ENCODE measurements around the gene ZNF827.

The ZNF827 gene, protein sequence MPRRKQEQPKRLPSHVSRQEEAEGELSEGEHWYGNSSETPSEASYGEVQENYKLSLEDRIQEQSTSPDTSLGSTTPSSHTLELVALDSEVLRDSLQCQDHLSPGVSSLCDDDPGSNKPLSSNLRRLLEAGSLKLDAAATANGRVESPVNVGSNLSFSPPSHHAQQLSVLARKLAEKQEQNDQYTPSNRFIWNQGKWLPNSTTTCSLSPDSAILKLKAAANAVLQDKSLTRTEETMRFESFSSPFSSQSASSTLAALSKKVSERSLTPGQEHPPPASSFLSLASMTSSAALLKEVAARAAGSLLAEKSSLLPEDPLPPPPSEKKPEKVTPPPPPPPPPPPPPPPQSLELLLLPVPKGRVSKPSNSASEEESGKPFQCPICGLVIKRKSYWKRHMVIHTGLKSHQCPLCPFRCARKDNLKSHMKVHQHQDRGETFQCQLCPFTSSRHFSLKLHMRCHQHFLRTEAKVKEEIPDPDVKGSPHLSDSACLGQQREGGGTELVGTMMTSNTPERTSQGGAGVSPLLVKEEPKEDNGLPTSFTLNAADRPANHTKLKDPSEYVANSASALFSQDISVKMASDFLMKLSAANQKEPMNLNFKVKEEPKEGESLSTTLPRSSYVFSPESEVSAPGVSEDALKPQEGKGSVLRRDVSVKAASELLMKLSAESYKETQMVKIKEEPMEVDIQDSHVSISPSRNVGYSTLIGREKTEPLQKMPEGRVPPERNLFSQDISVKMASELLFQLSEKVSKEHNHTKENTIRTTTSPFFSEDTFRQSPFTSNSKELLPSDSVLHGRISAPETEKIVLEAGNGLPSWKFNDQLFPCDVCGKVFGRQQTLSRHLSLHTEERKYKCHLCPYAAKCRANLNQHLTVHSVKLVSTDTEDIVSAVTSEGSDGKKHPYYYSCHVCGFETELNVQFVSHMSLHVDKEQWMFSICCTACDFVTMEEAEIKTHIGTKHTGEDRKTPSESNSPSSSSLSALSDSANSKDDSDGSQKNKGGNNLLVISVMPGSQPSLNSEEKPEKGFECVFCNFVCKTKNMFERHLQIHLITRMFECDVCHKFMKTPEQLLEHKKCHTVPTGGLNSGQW

DNA sequence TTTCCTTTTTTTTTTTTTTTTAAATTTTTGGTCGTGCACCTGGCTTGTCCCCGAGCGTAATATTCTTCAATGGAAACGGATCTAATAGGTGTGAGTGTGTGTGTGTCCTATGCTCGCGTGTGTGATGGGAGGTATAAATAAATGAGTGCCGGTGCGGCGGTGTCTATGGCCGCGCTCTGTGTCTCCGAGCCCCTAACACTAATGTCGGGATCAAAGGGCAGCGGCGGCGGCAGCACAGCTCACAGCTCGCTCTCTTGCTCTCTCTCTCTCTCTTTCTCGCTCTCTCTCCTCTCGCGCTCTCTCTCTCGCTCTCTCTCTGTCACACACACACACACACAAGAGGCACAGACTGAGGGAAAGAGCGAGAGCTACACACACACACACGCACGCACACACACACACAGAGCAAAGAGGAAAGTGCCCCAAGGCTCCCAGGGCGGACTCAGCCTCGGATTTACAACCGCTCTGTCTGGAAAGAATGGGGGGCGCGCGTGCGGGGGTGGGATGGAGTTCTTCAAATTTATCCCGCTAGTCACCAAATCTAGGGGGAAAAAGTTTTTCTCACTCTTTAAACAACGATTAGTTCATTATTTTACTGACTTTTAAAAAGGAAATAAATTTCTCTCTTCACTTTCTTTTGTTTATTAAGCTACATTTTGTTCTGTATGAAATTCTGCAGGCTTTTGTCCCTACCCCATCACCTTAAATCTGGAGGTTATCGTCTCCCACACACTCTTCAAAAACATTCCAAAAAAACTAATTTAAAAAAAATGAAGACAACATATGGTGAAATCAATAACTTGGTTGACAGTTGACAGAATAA, at the start of gene ZNF827:
Gene ZNF827 (minus strand): TSS at position 206 of the 823 bp plus-strand sequence. CDS start 416 bp downstream, outside the sequence.
- DNase-seq (ENCODE audit: insufficient read length, low spot score) (no peak), FAIRE-seq (no peak)
- no peak for TF ChIP-seq CTCF (IDR thresholded peaks at IDR 0.05; ENCODE audit: insufficient read depth, missing control alignments)

GRCh38 chr4:145984563-145984962, 45.9 kb upstream of the ZNF827 start:
- no peak for FAIRE-seq
- DNase-seq (ENCODE audit: insufficient read length, low spot score), result no peak
- TF ChIP-seq CTCF (IDR thresholded peaks at IDR 0.05; ENCODE audit: insufficient read depth, missing control alignments), result no peak

GRCh38 chr4:145982791-145983190, 44.2 kb upstream of the ZNF827 start:
- no peak for DNase-seq (ENCODE audit: insufficient read length, low spot score)
- FAIRE-seq, result no peak
- no peak for TF ChIP-seq CTCF (IDR thresholded peaks at IDR 0.05; ENCODE audit: insufficient read depth, missing control alignments)

GRCh38 chr4:145979160-145979559, 40.5 kb upstream of the ZNF827 start:
- no peak for TF ChIP-seq CTCF (IDR thresholded peaks at IDR 0.05; ENCODE audit: insufficient read depth, missing control alignments)
- no peak for FAIRE-seq
- no peak for DNase-seq (ENCODE audit: insufficient read length, low spot score)

DNA sequence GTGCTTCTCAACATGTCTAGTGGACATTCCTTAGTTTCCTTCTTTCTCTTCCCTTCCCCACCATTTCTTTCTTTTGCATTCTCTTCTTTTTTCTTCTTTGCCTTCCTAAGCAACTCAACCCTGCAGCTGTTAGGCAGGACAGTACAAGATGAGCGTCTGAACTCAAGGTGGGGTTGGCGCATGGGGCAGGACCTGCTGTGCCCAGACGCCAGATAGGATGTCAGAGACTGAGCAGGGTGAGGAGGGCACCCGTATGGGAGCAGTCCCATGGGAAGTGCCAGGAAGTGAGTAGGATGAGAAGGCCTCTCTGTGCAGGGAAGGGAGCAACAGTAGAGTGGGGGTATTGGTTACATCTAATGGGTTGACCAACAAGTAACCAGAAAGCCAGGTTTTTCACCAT, 38.1 kb upstream of the ZNF827 start:
- no peak for TF ChIP-seq CTCF (IDR thresholded peaks at IDR 0.05; ENCODE audit: insufficient read depth, missing control alignments)
- FAIRE-seq (no peak), DNase-seq (ENCODE audit: insufficient read length, low spot score) (no peak)

- DNase-seq (ENCODE audit: insufficient read length, low spot score) (no peak), FAIRE-seq (no peak)
- TF ChIP-seq CTCF (IDR thresholded peaks at IDR 0.05; ENCODE audit: insufficient read depth, missing control alignments), result no peak
These were observed 21.4 kb upstream of the ZNF827 start for GRCh38 chr4:145960012-145960411.

Data from D721Med (cell line).